ENCODE results near the gene TADA3.

DNA sequence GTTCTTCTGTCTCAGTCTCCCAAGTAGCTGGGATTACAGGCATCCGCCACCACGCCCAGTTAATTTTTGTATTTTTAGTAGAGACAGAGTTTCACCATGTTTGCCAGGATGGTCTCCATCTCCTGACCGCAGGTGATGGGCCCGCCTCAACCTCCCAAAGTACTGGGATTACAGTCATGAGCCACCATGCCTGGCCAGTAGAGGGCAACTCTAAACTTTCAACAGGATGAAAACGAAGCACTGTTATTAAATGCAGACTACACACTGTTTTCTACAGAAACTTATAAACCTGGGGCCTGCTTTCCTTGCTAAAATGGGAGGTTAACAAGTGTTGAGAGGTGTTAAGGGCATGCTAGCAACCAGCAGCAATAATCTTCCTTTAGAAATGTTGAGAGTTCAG, 8.3 kb upstream of the TADA3 start:
- TF ChIP-seq, protein P1, sequence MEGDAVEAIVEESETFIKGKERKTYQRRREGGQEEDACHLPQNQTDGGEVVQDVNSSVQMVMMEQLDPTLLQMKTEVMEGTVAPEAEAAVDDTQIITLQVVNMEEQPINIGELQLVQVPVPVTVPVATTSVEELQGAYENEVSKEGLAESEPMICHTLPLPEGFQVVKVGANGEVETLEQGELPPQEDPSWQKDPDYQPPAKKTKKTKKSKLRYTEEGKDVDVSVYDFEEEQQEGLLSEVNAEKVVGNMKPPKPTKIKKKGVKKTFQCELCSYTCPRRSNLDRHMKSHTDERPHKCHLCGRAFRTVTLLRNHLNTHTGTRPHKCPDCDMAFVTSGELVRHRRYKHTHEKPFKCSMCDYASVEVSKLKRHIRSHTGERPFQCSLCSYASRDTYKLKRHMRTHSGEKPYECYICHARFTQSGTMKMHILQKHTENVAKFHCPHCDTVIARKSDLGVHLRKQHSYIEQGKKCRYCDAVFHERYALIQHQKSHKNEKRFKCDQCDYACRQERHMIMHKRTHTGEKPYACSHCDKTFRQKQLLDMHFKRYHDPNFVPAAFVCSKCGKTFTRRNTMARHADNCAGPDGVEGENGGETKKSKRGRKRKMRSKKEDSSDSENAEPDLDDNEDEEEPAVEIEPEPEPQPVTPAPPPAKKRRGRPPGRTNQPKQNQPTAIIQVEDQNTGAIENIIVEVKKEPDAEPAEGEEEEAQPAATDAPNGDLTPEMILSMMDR (conservative IDR thresholded peaks at IDR 0.05; ENCODE audit: low read depth, low read length), result peak; percentile 18; the same call in 1 of the 2 replicates
- TF ChIP-seq, protein P2, sequence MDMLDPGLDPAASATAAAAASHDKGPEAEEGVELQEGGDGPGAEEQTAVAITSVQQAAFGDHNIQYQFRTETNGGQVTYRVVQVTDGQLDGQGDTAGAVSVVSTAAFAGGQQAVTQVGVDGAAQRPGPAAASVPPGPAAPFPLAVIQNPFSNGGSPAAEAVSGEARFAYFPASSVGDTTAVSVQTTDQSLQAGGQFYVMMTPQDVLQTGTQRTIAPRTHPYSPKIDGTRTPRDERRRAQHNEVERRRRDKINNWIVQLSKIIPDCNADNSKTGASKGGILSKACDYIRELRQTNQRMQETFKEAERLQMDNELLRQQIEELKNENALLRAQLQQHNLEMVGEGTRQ (IDR thresholded peaks at IDR 0.05; ENCODE audit: low read depth, low read length), result no peak
- TF ChIP-seq POLR2A (IDR thresholded peaks at IDR 0.05; ENCODE audit: low read depth, low read length) (no peak), RAD21 (IDR thresholded peaks at IDR 0.05; ENCODE audit: low read length) (no peak), NFE2L2 (IDR thresholded peaks at IDR 0.05; ENCODE audit: low read depth, low read length) (no peak), MAFK (IDR thresholded peaks at IDR 0.05; ENCODE audit: low read depth, low read length) (no peak), BHLHE40 (IDR thresholded peaks at IDR 0.05; ENCODE audit: low read depth, low read length) (no peak), FOS (IDR thresholded peaks at IDR 0.05; ENCODE audit: low read depth, low read length) (no peak), RCOR1 (IDR thresholded peaks at IDR 0.05; ENCODE audit: insufficient replicate concordance, low read length) (no peak), MAZ (IDR thresholded peaks at IDR 0.05; ENCODE audit: borderline replicate concordance, low read depth, low read length) (no peak)

All from IMR-90 (cell line).